Effector memory CD8-positive, alpha-beta T cell (primary cell): ENCODE measurements around the gene CACNA2D3.

Experiments
- ATAC-seq: fragments of 150-1000 bp; cut with Tn5 transposase; replicated peaks from 2 replicates; pipeline ENCODE4 v1.10.0; 2021; ENCODE audit warnings: mild to moderate bottlenecking, moderate library complexity
- DNase-seq, 3 experiments: peaks; one replicate each; pipeline ENCODE4 v3.0.0; 2021
- H3K27ac Mint-ChIP-seq, 2 donors: one replicate each; pipeline ENCODE4 v1.8.0; 2022; ENCODE audit warnings: mild to moderate bottlenecking in 2 of 2, mixed read lengths in 2 of 2, moderate library complexity in 2 of 2
- H3K27me3 Mint-ChIP-seq, 2 donors: one replicate each; pipeline ENCODE4 v1.8.0; 2022; ENCODE audit warnings: mixed read lengths in 2 of 2
- H3K36me3 Mint-ChIP-seq: one replicate; pipeline ENCODE4 v1.8.0; 2022; ENCODE audit warnings: mild to moderate bottlenecking, moderate library complexity, mixed read lengths; ENCODE audit not compliant: insufficient read depth
- H3K4me1 Mint-ChIP-seq, 2 donors: one replicate each; pipeline ENCODE4 v1.8.0; 2022; ENCODE audit warnings: low read depth in 2 of 2, mixed read lengths in 2 of 2
- H3K4me3 Mint-ChIP-seq, 2 donors: one replicate each; pipeline ENCODE4 v1.8.0; 2022; ENCODE audit warnings: mild to moderate bottlenecking in 2 of 2, mixed read lengths in 2 of 2, moderate library complexity in 2 of 2
- H3K9me3 Mint-ChIP-seq, 2 donors: one replicate each; pipeline ENCODE4 v1.8.0; 2022; ENCODE audit warnings: mixed read lengths in 2 of 2

CACNA2D3 gene

DNA sequence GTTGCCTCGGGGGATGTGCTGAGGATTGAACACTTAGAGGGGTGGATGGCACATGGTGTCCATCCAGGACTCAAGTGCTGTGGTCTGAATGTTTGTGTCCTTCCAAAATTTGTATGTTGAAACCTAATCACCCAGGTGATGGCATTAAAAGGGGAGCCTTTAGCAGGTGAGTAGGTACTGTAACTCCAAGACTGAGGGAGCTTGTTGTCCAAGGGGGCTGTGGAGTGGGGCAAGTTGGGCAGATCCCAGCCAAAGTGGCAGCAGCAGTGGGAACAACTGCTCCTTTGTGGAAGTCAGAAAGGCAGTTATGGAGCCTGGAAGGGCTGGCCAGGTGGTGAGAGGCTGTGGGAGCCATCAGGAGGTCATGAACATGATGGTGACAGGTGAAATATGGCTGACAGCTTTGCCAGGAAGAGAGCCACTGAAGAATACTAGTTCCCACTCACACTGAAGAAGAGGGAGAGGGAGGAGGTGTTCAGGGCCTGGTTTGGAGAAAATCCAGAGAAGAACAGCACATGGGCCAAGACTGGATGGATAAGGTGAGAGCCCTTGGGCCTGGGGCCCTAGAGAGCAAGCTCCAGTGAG, 385.6 kb downstream of the CACNA2D3 start:
- H3K27ac Mint-ChIP-seq = no peak overlapping the region
- ATAC-seq (no peak), DNase-seq (no peak)
- H3K9me3 Mint-ChIP-seq = peaks cover 7 to 21% of the 10 kb centered on the region in 2 donors
- H3K27me3 Mint-ChIP-seq = no peaks in the 10 kb centered on the region
- H3K4me3 Mint-ChIP-seq = no peak overlapping the region
- H3K4me1 Mint-ChIP-seq = no peaks in the 10 kb centered on the region
- peaks cover 3% of the 10 kb centered on the region for H3K36me3 Mint-ChIP-seq

DNA sequence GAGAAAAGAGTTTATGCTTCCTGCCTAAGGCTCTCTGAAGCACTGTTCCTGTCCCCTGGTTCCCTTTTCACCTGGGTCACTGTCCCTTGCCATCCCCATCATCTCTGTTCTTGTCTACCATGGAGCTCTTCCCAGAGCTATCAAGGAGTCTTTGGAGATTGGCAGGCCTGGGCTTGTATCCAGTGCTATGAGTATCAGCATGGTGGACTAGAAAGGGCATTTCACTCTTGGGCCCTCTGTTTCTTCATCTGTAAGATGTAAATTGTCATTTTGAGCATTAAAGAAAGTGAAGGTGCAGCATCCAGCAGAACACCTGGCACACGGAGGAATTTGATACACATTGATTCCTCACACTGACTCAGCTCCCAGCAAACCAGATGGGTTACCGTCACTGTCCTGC, 388.2 kb downstream of the CACNA2D3 start:
- Mint-ChIP-seq H3K36me3 (peaks cover 5% of the 10 kb centered on the region), H3K27ac (no peak overlapping the region), H3K4me1 (no peaks in the 10 kb centered on the region), H3K4me3 (no peak overlapping the region), H3K27me3 (no peaks in the 10 kb centered on the region), H3K9me3 (peaks cover 10 to 32% of the 10 kb centered on the region in 2 donors)
- DNase-seq (no peak), ATAC-seq (no peak)

DNA sequence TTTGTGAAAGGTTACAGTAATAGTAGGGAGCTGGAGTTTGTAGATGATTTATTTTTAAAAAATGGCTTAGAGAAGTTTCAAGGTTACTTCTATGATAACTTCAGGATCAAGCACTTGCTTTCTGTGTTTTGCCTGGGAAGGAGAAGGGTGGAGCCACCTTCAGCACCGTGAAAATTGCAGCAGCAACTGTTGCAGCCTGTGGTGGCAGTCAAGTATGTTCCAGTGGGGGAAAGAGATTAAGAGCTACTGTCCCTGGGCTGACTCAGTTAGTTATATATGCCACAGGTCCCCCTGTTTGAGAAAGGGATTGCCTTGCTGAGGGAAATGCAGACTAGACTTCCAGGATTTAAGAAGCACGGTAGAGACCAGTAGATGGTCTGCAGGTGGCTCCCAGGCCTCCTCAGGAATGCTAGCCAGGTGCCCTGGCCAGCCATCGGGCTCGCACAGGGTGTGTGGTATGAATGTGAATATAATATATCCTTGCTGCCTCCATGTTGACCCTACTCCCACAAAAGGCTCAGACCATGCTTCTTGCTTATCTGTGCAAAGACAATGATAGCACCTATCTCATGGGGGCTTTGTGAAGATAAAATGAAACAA, 389.5 kb downstream of the CACNA2D3 start:
- Mint-ChIP-seq H3K36me3 (peaks cover 5% of the 10 kb centered on the region), H3K4me3 (no peak overlapping the region), H3K27me3 (no peaks in the 10 kb centered on the region), H3K9me3 (peaks cover 10 to 32% of the 10 kb centered on the region in 2 donors), H3K27ac (no peak overlapping the region), H3K4me1 (no peaks in the 10 kb centered on the region)
- no peak for ATAC-seq
- DNase-seq = no peak

DNA sequence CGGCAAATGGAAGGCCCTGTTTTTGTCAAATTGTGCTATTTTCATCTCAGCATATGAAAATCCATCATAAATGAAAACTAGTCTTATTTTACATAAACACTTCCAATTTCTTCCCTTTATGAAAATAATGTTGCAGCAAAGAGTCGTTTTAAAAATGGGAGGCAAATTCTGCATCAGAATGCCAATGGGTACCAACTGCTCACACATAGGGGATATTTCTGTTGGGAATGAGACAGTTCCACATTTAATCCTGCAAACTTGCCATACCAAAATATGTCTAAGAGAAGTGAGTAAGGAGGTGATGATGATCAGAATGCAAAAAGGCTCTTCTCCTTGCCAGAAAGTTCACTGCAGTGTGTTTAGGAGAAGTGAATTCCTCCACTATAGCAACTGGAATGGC, 391.7 kb downstream of the CACNA2D3 start:
- H3K36me3 Mint-ChIP-seq = peaks cover 5% of the 10 kb centered on the region
- no peak overlapping the region for H3K27ac Mint-ChIP-seq
- peaks cover 8 to 32% of the 10 kb centered on the region in 2 donors for H3K9me3 Mint-ChIP-seq
- no peak overlapping the region for H3K4me3 Mint-ChIP-seq
- ATAC-seq (no peak), DNase-seq (no peak)
- H3K4me1 Mint-ChIP-seq = no peaks in the 10 kb centered on the region
- H3K27me3 Mint-ChIP-seq = no peaks in the 10 kb centered on the region

DNA sequence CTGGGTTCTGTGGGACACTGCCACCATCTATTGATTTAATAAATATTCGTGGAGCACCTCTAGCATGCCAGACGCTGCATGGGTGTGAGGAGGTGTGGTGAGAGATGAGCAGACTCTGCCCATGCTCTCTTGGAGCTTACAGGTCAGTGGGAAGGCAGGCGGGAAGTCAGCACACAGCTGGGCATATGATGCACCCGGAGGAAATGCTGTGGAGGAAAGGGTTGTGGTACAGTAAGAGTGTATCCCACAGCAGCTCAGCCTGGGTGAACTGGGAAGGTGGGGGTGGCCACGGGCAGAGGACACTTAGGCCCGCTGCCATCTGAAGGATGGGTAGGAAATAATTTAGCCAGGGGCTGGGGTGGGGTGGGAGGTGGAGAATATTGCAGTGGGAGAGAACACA, 392.1 kb downstream of the CACNA2D3 start:
- no peak overlapping the region for H3K4me3 Mint-ChIP-seq
- H3K4me1 Mint-ChIP-seq = no peaks in the 10 kb centered on the region
- H3K27ac Mint-ChIP-seq = no peak overlapping the region
- ATAC-seq (no peak), DNase-seq (no peak)
- no peaks in the 10 kb centered on the region for H3K27me3 Mint-ChIP-seq
- H3K36me3 Mint-ChIP-seq = peaks cover 5% of the 10 kb centered on the region
- peaks cover 8 to 32% of the 10 kb centered on the region in 2 donors for H3K9me3 Mint-ChIP-seq

DNA sequence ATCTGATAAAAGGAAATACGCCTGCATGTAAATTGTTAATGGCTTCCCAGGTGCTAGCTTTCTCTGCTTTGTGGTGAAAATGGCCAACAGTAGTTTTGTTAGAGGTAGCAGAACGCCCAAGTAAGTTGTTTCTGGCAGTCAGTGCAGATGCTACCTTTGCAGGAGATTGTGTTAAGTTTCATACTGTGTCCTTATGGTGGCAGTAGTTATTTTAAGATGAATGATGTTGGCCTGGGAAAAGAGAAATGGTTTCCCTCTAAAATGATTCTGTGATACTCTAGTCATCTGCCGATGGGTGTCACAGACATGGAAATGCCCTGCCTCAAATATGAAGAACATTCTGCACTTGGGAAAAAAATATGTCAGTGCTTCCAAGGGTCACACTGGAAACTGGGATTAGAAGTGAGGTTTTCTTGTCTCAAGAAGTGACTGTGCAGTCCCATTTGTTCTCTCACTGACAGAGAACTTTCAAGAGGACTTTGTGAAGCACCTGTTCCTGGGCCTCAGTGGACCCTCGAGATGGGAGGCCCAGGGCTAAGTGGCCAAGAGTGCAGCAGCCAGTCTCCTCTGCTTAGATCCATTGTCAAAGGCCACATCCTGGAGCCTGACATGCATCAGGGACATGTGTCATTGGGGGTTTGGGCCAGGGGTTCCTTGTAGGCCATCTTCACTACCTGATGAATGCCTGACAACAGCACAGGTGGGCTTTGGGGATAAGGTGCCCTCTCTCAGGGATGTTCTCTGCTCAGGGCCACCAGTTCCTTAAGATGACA, 393.3 kb downstream of the CACNA2D3 start:
- ATAC-seq (no peak), DNase-seq (no peak)
- Mint-ChIP-seq H3K4me3 (no peak overlapping the region), H3K36me3 (peaks cover 5% of the 10 kb centered on the region), H3K9me3 (peaks cover 4 to 25% of the 10 kb centered on the region in 2 donors), H3K27me3 (no peaks in the 10 kb centered on the region), H3K4me1 (no peaks in the 10 kb centered on the region), H3K27ac (no peak overlapping the region)

DNA sequence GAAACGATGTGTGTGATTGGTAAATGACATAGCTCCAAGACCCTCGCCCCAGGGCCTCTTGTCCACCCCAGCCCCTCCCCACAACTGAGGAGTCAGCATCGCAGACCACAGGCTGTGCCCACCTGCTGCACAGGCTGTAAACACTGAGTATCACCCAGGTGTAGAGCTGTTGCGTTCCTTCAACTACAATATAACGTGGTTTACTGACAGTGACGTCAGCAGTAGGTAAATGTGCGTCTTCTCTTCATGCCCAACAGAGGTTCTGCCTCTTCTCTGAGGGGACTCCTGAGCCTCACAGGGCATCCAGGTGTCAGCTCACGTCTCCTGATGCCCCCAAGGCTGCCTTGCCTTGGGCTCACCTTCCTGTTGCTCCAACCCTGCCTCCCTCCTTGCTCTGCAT, 395.1 kb downstream of the CACNA2D3 start:
- ATAC-seq = no peak

DNA sequence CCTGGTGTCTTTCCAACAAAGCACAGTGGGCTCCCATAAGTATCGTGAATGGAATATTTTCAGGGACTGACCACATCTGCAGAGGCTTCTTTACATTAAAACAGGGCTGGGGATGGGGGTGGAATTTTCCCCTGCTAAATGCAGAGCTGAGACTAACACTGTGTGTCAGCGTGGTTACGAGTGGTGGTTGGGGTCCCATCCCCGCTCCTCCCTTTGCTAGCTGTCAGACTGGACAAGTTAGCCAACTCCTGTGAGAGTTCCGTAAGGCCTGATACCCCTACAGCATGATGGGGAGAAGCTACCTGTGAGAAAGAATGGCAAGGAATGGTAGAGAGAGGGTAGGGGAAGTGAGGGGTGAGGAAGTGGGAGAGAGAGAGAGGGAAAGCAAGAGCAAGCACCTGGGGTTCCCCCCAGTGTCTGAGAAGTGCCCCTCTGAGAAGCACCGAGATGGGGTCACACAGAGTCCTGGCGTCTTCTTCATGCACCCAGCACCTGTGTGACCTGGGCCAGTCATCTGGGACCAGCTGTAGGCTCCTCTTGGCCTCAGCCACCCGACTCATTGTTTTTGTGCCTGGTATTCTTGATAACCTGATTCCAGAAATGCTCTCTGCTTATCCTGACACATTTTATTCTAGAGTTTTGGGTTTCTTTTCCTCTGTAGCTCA, 395.8 kb downstream of the CACNA2D3 start:
- DNase-seq (no peak), ATAC-seq (no peak)
- peaks cover 2% of the 10 kb centered on the region for H3K36me3 Mint-ChIP-seq
- no peaks in the 10 kb centered on the region for H3K4me1 Mint-ChIP-seq
- no peaks in the 10 kb centered on the region for H3K27me3 Mint-ChIP-seq
- no peak overlapping the region for H3K4me3 Mint-ChIP-seq
- H3K27ac Mint-ChIP-seq = no peak overlapping the region
- peaks cover 4 to 11% of the 10 kb centered on the region in 2 donors for H3K9me3 Mint-ChIP-seq

More for the DNA sequence above, 395.1 kb downstream of the CACNA2D3 start:
- DNase-seq = no peak
- Mint-ChIP-seq H3K4me3 (no peak overlapping the region), H3K27me3 (no peaks in the 10 kb centered on the region), H3K9me3 (peaks cover 4 to 11% of the 10 kb centered on the region in 2 donors), H3K27ac (no peak overlapping the region), H3K4me1 (no peaks in the 10 kb centered on the region), H3K36me3 (peaks cover 4% of the 10 kb centered on the region)

DNA sequence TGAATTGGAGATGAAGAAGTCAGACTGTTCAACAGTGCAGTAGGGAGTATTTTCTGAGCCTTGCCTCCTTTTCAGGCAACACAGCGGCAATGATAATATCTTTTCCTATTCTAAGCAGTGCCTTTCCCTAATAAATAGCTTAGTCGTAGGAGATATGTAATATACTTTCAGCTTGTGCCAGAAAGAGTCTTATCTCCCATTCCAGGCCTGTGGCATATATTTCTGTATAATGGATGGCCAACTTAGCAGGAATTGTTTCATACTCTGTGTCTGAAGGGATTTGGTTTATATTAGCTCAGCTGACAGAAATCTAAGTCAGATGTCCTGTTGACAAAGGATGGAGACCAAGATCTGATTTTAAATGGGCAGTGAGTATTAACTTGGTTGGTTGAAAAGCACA, 397.1 kb downstream of the CACNA2D3 start:
- H3K9me3 Mint-ChIP-seq = peaks cover 2 to 5% of the 10 kb centered on the region in 2 donors
- no peaks in the 10 kb centered on the region for H3K4me1 Mint-ChIP-seq
- H3K27ac Mint-ChIP-seq = no peak overlapping the region
- no peak overlapping the region for H3K4me3 Mint-ChIP-seq
- H3K36me3 Mint-ChIP-seq = no peaks in the 10 kb centered on the region
- H3K27me3 Mint-ChIP-seq = no peaks in the 10 kb centered on the region
- no peak for ATAC-seq
- DNase-seq = no peak

DNA sequence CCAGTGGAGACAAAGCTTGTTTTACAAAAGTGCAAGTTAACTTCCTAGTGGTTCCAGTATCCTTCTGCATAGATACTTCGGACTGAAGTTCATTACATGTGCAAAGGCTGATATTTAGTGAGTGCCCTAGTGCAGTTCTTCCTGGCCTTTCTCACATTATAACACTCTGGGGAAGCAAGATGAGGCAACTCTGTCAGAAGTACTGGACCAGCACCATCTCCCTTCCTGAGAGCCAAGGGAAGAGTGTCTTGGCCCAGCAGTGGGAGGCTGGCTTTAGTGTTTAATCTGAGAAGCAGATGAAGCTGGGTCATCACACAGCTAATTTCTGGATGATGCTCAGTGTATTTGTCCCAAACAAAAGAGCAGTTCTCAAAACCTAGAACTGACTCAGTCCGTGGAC, 397.7 kb downstream of the CACNA2D3 start:
- no peak overlapping the region for H3K4me3 Mint-ChIP-seq
- H3K9me3 Mint-ChIP-seq = no peaks in the 10 kb centered on the region
- no peak for DNase-seq
- no peaks in the 10 kb centered on the region for H3K36me3 Mint-ChIP-seq
- ATAC-seq = no peak
- no peak overlapping the region for H3K27ac Mint-ChIP-seq
- no peaks in the 10 kb centered on the region for H3K27me3 Mint-ChIP-seq
- H3K4me1 Mint-ChIP-seq = no peaks in the 10 kb centered on the region

DNA sequence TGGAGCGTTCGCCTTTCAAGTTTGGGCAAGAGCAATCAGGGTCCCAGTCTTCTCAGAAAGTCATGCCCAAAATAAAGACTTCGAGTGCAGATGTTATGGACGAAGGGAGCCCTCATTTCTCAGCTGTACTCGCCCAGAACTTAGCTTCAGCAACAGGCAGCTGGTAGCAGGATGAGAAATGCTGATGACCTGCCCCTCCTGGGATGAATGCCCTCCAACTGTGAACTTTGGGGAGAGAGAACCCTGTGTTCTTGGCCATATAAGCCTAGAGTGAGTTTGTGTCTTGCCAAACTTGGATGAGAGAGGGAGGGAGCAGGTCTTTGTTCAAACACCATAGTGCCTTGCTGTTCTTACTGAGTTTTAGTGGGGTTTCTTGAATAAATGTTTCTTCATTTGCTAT, 405.2 kb downstream of the CACNA2D3 start:
- Mint-ChIP-seq H3K27me3 (no peaks in the 10 kb centered on the region), H3K4me3 (no peak overlapping the region), H3K4me1 (no peaks in the 10 kb centered on the region), H3K36me3 (no peaks in the 10 kb centered on the region), H3K27ac (no peak overlapping the region), H3K9me3 (peaks cover 2 to 7% of the 10 kb centered on the region in 2 donors)
- no peak for DNase-seq
- no peak for ATAC-seq

DNA sequence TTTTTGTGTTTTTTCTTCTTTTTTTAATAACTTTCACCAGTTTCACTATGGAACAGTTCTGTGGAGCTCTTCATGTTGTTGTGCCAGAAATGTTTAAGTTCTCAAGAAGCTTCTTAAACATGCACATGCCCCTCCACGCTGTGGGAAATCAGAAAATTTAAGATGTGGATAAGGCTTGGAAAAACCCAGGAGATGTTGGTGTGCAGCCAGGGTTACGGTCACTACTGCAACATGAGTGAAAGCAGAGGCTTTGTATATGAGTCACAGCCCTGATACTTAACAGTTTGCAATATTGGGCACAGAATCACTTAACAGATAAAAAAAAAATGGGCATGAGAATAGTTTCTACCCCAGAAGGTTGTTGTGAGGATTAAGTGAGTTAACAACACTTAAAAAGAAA, 405.6 kb downstream of the CACNA2D3 start:
- peaks cover 2 to 12% of the 10 kb centered on the region in 2 donors for H3K9me3 Mint-ChIP-seq
- no peak for ATAC-seq
- no peaks in the 10 kb centered on the region for H3K27me3 Mint-ChIP-seq
- H3K4me1 Mint-ChIP-seq = peaks cover 0 to under 1% of the 10 kb centered on the region in 2 donors
- no peak overlapping the region for H3K27ac Mint-ChIP-seq
- DNase-seq = no peak
- H3K4me3 Mint-ChIP-seq = no peak overlapping the region
- no peaks in the 10 kb centered on the region for H3K36me3 Mint-ChIP-seq

DNA sequence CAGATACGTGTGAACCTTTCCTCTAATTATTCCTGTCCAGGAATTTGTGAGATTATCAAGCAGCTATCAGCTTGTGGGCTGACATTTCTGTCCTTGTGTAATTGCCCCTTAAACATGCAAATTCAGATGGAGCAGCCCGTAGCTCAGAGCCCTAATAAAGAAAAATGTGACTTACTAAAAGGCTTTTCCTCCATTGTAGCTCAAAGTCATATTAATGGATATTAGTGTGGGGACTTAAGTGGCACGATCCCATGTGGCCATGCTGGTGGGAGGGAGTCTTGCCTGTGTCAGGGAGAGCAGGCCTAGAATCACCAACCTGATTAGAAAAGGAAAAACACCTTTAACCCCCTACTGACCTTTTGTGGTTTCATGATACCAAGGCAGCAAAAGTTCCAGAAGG, 406.3 kb downstream of the CACNA2D3 start:
- no peak for DNase-seq
- Mint-ChIP-seq H3K4me1 (peaks cover 0 to 2% of the 10 kb centered on the region in 2 donors), H3K9me3 (peaks cover 2 to 13% of the 10 kb centered on the region in 2 donors), H3K27ac (no peak overlapping the region), H3K27me3 (no peaks in the 10 kb centered on the region), H3K36me3 (no peaks in the 10 kb centered on the region), H3K4me3 (no peak overlapping the region)
- no peak for ATAC-seq
